ENCODE data around the gene CMPK2. TPM values are rescaled to one million over a fixed set of nuclear protein-coding genes. Genes with fewer than 3 reads are reported as not detected.
A peak's percentile ranks its signal among the peaks of the same experiment; 100 is the strongest.
"Not testable (repeated sequence)": the region's sequence is repeated elsewhere in the genome, so short reads cannot be mapped to it uniquely, and the experiment has no call there.

Gene CMPK2
- polyA plus RNA-seq, 1 donor: 13.3 TPM

- Histone ChIP-seq H3K9me3 (ENCODE audit: control insufficient read depth, low read depth, low read length) (no peaks in the 10 kb centered on the region), H3K4me1 (ENCODE audit: control insufficient read depth, insufficient read depth, low read length) (peaks cover 15% of the 10 kb centered on the region), H3K27me3 (ENCODE audit: control insufficient read depth, insufficient read depth, low read length) (no peaks in the 10 kb centered on the region), H3K27ac (ENCODE audit: low read length) (peak overlapping the region; percentile 6), H3K4me3 (ENCODE audit: low read length) (peak overlapping the region; percentile 19), H3K36me3 (ENCODE audit: control insufficient read depth, insufficient read depth, low read length) (peaks cover 23% of the 10 kb centered on the region)
- peak in 1 of 2 donors; percentile 23 for DNase-seq
- no CpG with 5 or more reads among the region's 37 CpGs for WGBS (ENCODE audit: insufficient coverage, low lambda C conversion rate)
Observed at GRCh38 chr2:6864923-6865345, 773 bp downstream of the CMPK2 start.

GRCh38 chr2:6864231-6864754 lies 1.4 kb downstream of the CMPK2 start:
- Histone ChIP-seq H3K4me3 (ENCODE audit: low read length) (peak overlapping the region; percentile 19), H3K27ac (ENCODE audit: low read length) (peak overlapping the region; percentile 6), H3K4me1 (ENCODE audit: control insufficient read depth, insufficient read depth, low read length) (peaks cover 15% of the 10 kb centered on the region), H3K36me3 (ENCODE audit: control insufficient read depth, insufficient read depth, low read length) (peaks cover 30% of the 10 kb centered on the region), H3K27me3 (ENCODE audit: control insufficient read depth, insufficient read depth, low read length) (no peaks in the 10 kb centered on the region), H3K9me3 (ENCODE audit: control insufficient read depth, low read depth, low read length) (no peaks in the 10 kb centered on the region)
- WGBS (ENCODE audit: insufficient coverage, low lambda C conversion rate): no CpG with 5 or more reads among the region's 8 CpGs
- DNase-seq: peak in 1 of 2 donors; percentile 57

DNA sequence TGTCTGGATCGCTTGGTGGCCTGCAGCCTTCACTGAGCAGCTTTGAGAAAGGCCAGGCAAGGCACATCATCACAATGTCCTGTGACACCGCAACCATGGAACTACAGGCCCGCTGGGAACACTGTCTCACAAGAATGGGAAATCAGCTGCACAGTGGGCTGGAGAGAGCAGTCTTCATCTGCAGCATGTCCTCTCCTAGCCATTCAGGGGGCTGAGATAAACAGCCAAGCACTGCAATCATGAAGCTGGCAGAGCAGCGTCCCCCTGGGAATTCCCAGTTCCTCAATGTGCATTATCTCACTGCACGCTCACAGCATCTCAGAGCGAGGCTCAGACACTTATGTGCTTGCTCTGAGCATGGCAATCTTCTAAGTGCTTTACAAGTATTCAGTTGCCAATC lies 1.9 kb downstream of the CMPK2 start:
- H3K36me3 ChIP-seq (ENCODE audit: control insufficient read depth, insufficient read depth, low read length): peaks cover 34% of the 10 kb centered on the region
- no peak overlapping the region for H3K27ac ChIP-seq (ENCODE audit: low read length)
- peaks cover 15% of the 10 kb centered on the region for H3K4me1 ChIP-seq (ENCODE audit: control insufficient read depth, insufficient read depth, low read length)
- WGBS (ENCODE audit: insufficient coverage, low lambda C conversion rate): 80% methylated on average over 2 of the region's 6 CpGs
- no peak for DNase-seq
- no peak overlapping the region for H3K4me3 ChIP-seq (ENCODE audit: low read length)
- no peaks in the 10 kb centered on the region for H3K9me3 ChIP-seq (ENCODE audit: control insufficient read depth, low read depth, low read length)
- no peaks in the 10 kb centered on the region for H3K27me3 ChIP-seq (ENCODE audit: control insufficient read depth, insufficient read depth, low read length)

- WGBS (ENCODE audit: insufficient coverage, low lambda C conversion rate): no CpG with 5 or more reads among the region's 3 CpGs
- Histone ChIP-seq H3K4me1 (ENCODE audit: control insufficient read depth, insufficient read depth, low read length) (peaks cover 8% of the 10 kb centered on the region), H3K4me3 (ENCODE audit: low read length) (no peak overlapping the region), H3K36me3 (ENCODE audit: control insufficient read depth, insufficient read depth, low read length) (peaks cover 38% of the 10 kb centered on the region), H3K27ac (ENCODE audit: low read length) (no peak overlapping the region), H3K9me3 (ENCODE audit: control insufficient read depth, low read depth, low read length) (no peaks in the 10 kb centered on the region), H3K27me3 (ENCODE audit: control insufficient read depth, insufficient read depth, low read length) (no peaks in the 10 kb centered on the region)
- DNase-seq: no peak
Observed at GRCh38 chr2:6860296-6860695, 5.4 kb downstream of the CMPK2 start.

DNA sequence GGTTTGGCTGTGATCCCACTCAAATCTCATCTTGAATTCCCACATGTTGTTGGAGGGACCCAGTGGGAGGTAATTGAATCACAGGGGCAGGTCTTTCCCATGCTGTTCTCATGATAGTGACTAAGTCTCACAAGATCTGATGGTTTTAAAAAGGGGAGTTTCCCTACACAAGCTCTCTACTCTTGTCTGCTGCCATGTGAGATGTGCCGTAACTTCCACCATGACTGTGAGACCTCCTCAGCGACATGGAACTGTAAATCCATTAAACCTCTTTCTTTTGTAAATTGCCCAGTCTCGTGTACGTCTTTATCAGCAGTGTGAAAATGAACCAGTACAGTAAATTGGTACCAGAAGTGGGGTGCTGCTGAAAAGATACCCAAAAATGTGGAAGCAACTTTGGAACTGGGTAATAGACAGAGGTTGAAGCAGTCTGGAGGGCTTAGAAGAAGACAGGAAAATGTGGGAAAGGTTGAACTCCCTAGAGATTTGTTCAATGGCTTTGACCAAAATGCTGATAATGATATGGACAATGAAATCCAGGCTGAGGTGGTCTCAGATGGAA lies 7.2 kb downstream of the CMPK2 start:
- not testable (repeated sequence) for H3K4me1 ChIP-seq (ENCODE audit: control insufficient read depth, insufficient read depth, low read length); H3K27ac ChIP-seq (ENCODE audit: low read length); H3K27me3 ChIP-seq (ENCODE audit: control insufficient read depth, insufficient read depth, low read length); DNase-seq; H3K9me3 ChIP-seq (ENCODE audit: control insufficient read depth, low read depth, low read length); H3K4me3 ChIP-seq (ENCODE audit: low read length)
- H3K36me3 ChIP-seq (ENCODE audit: control insufficient read depth, insufficient read depth, low read length): peaks cover 39% of the 10 kb centered on the region
- 100% methylated on average over 2 of the region's 4 CpGs for WGBS (ENCODE audit: insufficient coverage, low lambda C conversion rate)

- Histone ChIP-seq H3K9me3 (ENCODE audit: control insufficient read depth, low read depth, low read length) (no peaks in the 10 kb centered on the region), H3K27me3 (ENCODE audit: control insufficient read depth, insufficient read depth, low read length) (no peaks in the 10 kb centered on the region), H3K4me3 (ENCODE audit: low read length) (no peak overlapping the region), H3K36me3 (ENCODE audit: control insufficient read depth, insufficient read depth, low read length) (peaks cover 31% of the 10 kb centered on the region), H3K4me1 (ENCODE audit: control insufficient read depth, insufficient read depth, low read length) (no peaks in the 10 kb centered on the region), H3K27ac (ENCODE audit: low read length) (no peak overlapping the region)
- no peak for DNase-seq
- WGBS (ENCODE audit: insufficient coverage, low lambda C conversion rate): no CpG with 5 or more reads among the region's 1 CpG
Observed at GRCh38 chr2:6856548-6856920, 9.2 kb downstream of the CMPK2 start.

- no peak for DNase-seq
- H3K27ac ChIP-seq (ENCODE audit: low read length): no peak overlapping the region
- peaks cover 33% of the 10 kb centered on the region for H3K36me3 ChIP-seq (ENCODE audit: control insufficient read depth, insufficient read depth, low read length)
- no peak overlapping the region for H3K4me3 ChIP-seq (ENCODE audit: low read length)
- H3K9me3 ChIP-seq (ENCODE audit: control insufficient read depth, low read depth, low read length): no peaks in the 10 kb centered on the region
- H3K4me1 ChIP-seq (ENCODE audit: control insufficient read depth, insufficient read depth, low read length): no peaks in the 10 kb centered on the region
- H3K27me3 ChIP-seq (ENCODE audit: control insufficient read depth, insufficient read depth, low read length): no peaks in the 10 kb centered on the region
Observed at GRCh38 chr2:6855860-6856547, 9.7 kb downstream of the CMPK2 start.

- Histone ChIP-seq H3K36me3 (ENCODE audit: control insufficient read depth, insufficient read depth, low read length) (peaks cover 29% of the 10 kb centered on the region), H3K27me3 (ENCODE audit: control insufficient read depth, insufficient read depth, low read length) (no peaks in the 10 kb centered on the region)
Observed at GRCh38 chr2:6854416-6854815, 11.3 kb downstream of the CMPK2 start.

GRCh38 chr2:6852195-6852594 lies 13.5 kb downstream of the CMPK2 start:
- H3K27ac ChIP-seq (ENCODE audit: low read length): no peak overlapping the region
- no peak for DNase-seq
- H3K4me3 ChIP-seq (ENCODE audit: low read length): no peak overlapping the region
- H3K9me3 ChIP-seq (ENCODE audit: control insufficient read depth, low read depth, low read length): peaks cover 4% of the 10 kb centered on the region
- no peaks in the 10 kb centered on the region for H3K27me3 ChIP-seq (ENCODE audit: control insufficient read depth, insufficient read depth, low read length)
- 80% methylated on average over 1 of the region's 2 CpGs for WGBS (ENCODE audit: insufficient coverage, low lambda C conversion rate)
- no peaks in the 10 kb centered on the region for H3K4me1 ChIP-seq (ENCODE audit: control insufficient read depth, insufficient read depth, low read length)
- H3K36me3 ChIP-seq (ENCODE audit: control insufficient read depth, insufficient read depth, low read length): peaks cover 26% of the 10 kb centered on the region

More at GRCh38 chr2:6854416-6854815, 11.3 kb downstream of the CMPK2 start:
- Histone ChIP-seq H3K27ac (ENCODE audit: low read length) (no peak overlapping the region), H3K4me3 (ENCODE audit: low read length) (no peak overlapping the region), H3K9me3 (ENCODE audit: control insufficient read depth, low read depth, low read length) (no peaks in the 10 kb centered on the region), H3K4me1 (ENCODE audit: control insufficient read depth, insufficient read depth, low read length) (no peaks in the 10 kb centered on the region)
- no CpG with 5 or more reads among the region's 2 CpGs for WGBS (ENCODE audit: insufficient coverage, low lambda C conversion rate)
- no peak for DNase-seq

DNA sequence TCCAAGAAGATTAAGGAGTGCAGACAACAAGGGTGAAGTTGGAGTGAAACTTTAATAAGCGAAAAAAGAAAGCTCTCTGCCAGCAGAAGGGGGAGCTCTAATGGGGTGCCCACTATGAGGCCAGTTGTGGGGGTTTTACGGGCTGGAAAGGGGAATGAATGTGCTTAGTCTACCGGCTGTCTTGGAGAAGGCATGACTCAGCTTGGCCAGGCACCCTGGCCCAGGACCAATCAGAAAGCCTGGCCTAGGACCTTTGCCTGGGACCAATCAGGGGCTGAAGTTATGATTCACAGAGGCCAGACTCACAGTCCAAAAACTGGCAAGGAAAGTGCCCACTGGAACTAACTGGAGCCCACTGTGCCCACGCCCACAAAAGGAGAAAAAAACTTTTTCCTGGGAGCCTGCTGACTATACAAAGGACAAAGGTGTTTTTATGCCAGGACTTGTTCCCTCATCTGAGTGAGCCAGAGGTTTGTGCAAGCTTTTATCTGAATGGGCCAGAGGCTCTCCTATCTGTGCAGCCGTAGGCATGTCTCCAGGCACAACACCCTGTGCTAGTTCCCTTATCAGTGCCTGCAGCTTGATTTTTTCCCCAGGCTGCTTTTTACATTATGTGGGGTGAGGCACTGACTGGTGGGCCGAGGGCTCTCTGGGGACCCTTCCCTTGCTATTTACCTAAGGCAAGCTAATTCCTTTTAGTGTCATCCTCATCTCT lies 18.6 kb downstream of the CMPK2 start:
- H3K9me3 ChIP-seq (ENCODE audit: control insufficient read depth, low read depth, low read length): peaks cover 24% of the 10 kb centered on the region

More for the DNA sequence above, 18.6 kb downstream of the CMPK2 start:
- H3K27ac ChIP-seq (ENCODE audit: low read length): no peak overlapping the region
- H3K4me1 ChIP-seq (ENCODE audit: control insufficient read depth, insufficient read depth, low read length): no peaks in the 10 kb centered on the region
- peaks cover 19% of the 10 kb centered on the region for H3K36me3 ChIP-seq (ENCODE audit: control insufficient read depth, insufficient read depth, low read length)
- WGBS (ENCODE audit: insufficient coverage, low lambda C conversion rate): no CpG with 5 or more reads among the region's 6 CpGs
- H3K4me3 ChIP-seq (ENCODE audit: low read length): no peak overlapping the region
- no peak for DNase-seq
- no peaks in the 10 kb centered on the region for H3K27me3 ChIP-seq (ENCODE audit: control insufficient read depth, insufficient read depth, low read length)

All from large intestine (tissue), 3 donors.